T-helper 2 cell treated with Interferon-gamma antibody and Interleukin-4, amounts not matched to agents 100 ng/mL and 5 ng/mL, for 36 hours (primary cell): ENCODE measurements around the gene FAM219B. TPM values are rescaled to one million over a fixed set of nuclear protein-coding genes. Genes with fewer than 3 reads are reported as not detected.

Source experiments
- intact Hi-C: fragments of 100-400 bp; cut with micrococcal nuclease; formaldehyde crosslinking; loops from one replicate; pipeline ENCODE4 v1.15.1; 2023
- total RNA-seq: library from RNA; stranded (reverse); gene quantifications from 2 replicates; pipeline ENCODE4 v1.2.3, GENCODE V29; 2022

Gene FAM219B
- total RNA-seq, 1 donor from 2014 or later: 86.5 TPM

- intact Hi-C loops: no loop called here
Measured at GRCh38 chr15:74850393-74850792, 56.3 kb downstream of the FAM219B start.

Other genes with a start within 250 kb of the FAM219B start
- 43.4 and 47.9 TPM in 2 replicates for gene EDC3, start 210.8 kb downstream of the FAM219B start, total RNA-seq
- 1.0 TPM in 2 replicates for gene CYP1A1, start 181.3 kb downstream of the FAM219B start, total RNA-seq
- not detected in 2 replicates for gene CYP1A2, start 158.0 kb downstream of the FAM219B start, total RNA-seq
- 407 and 408 TPM in 2 replicates for gene CSK, start 124.8 kb downstream of the FAM219B start, total RNA-seq
- gene LMAN1L, start 94.0 kb downstream of the FAM219B start, total RNA-seq: 0.64 and 0.93 TPM in 2 replicates
- 0.25 TPM in 2 replicates for gene CPLX3, start 80.2 kb downstream of the FAM219B start, total RNA-seq
- gene ULK3, start 63.7 kb downstream of the FAM219B start, total RNA-seq: 55.4 and 59.6 TPM in 2 replicates
- gene SCAMP2, start 33.5 kb downstream of the FAM219B start, total RNA-seq: 132 and 135 TPM in 2 replicates
- 67.2 and 69.0 TPM in 2 replicates for gene MPI, start 16.8 kb downstream of the FAM219B start, total RNA-seq
- gene COX5A, start 31.2 kb upstream of the FAM219B start, total RNA-seq: 281 and 287 TPM in 2 replicates
- gene RPP25, start 49.9 kb upstream of the FAM219B start, total RNA-seq: 9.6 and 10.3 TPM in 2 replicates
- 0.80 and 0.86 TPM in 2 replicates for gene SCAMP5, start 88.7 kb upstream of the FAM219B start, total RNA-seq
- 50.2 and 50.4 TPM in 2 replicates for gene PPCDC, start 116.7 kb upstream of the FAM219B start, total RNA-seq